Stimulated activated CD4-positive, alpha-beta T cell treated with anti-CD3 and anti-CD28 coated beads, TNF-alpha, amount 100 ng/mL, for 48 hours (primary cell): Measurements from ENCODE around the gene NEK1.

Source experiments
- DNase-seq, 3 donors: peaks; one replicate each; pipeline ENCODE4 v3.0.0-alpha.2; 2020; ENCODE audit warnings: low read depth in 3 of 3

The NEK1 gene

GRCh38 chr4:169611991-169612870, at the start of gene NEK1:
Gene NEK1, minus strand, starts transcription at chr4:169612583. Its CDS starts 9,953 bp downstream, at chr4:169602630.
- DNase-seq: peak; percentile 76 to 87 (median 77)

GRCh38 chr4:169661761-169662160, 49.4 kb upstream of the NEK1 start:
- no peak for DNase-seq

- DNase-seq: no peak
These were observed 48.5 kb upstream of the NEK1 start for GRCh38 chr4:169660929-169661328.

- DNase-seq: peak; percentile 38 to 57 (median 42)
These were observed 47.6 kb upstream of the NEK1 start for GRCh38 chr4:169659716-169660670.

GRCh38 chr4:169658975-169659715, 46.8 kb upstream of the NEK1 start:
- DNase-seq: no peak

GRCh38 chr4:169658196-169658595, 45.8 kb upstream of the NEK1 start:
- DNase-seq: no peak

- no peak for DNase-seq
These were observed 45.2 kb upstream of the NEK1 start for GRCh38 chr4:169657470-169658107.

GRCh38 chr4:169655401-169655800, 43.0 kb upstream of the NEK1 start:
- no peak for DNase-seq

- DNase-seq: no peak
These were observed 40.2 kb upstream of the NEK1 start for GRCh38 chr4:169652535-169652934.

- no peak for DNase-seq
These were observed 38.0 kb upstream of the NEK1 start for GRCh38 chr4:169650227-169650936.

GRCh38 chr4:169649545-169650226, 37.3 kb upstream of the NEK1 start:
- no peak for DNase-seq

- no peak for DNase-seq
These were observed 33.2 kb upstream of the NEK1 start for GRCh38 chr4:169645627-169646026.

GRCh38 chr4:169644802-169645201, 32.4 kb upstream of the NEK1 start:
- DNase-seq: no peak

GRCh38 chr4:169640261-169640870, 28.0 kb upstream of the NEK1 start:
- no peak for DNase-seq

GRCh38 chr4:169634975-169635374, 22.6 kb upstream of the NEK1 start:
- DNase-seq: no peak

GRCh38 chr4:169632896-169633295, 20.5 kb upstream of the NEK1 start:
- no peak for DNase-seq

- no peak for DNase-seq
These were observed 17.7 kb upstream of the NEK1 start for GRCh38 chr4:169630069-169630468.

- no peak for DNase-seq
These were observed 16.2 kb upstream of the NEK1 start for GRCh38 chr4:169628579-169628978.

GRCh38 chr4:169627307-169627706, 14.9 kb upstream of the NEK1 start:
- no peak for DNase-seq
